Parathyroid adenoma (tissue), 2 donors: ENCODE measurements around the gene KRTAP1-4.
"Not testable (repeated sequence)": the region's sequence is repeated elsewhere in the genome, so short reads cannot be mapped to it uniquely, and the experiment has no call there.

ENCODE experiments used
- H2AFZ ChIP-seq: fragments of 300-600 bp; sonication (generic); one replicate; pipeline ENCODE4 v1.7.0; 2017; ENCODE audit warnings: antibody characterized with exemption, mild to moderate bottlenecking
- H3K27ac ChIP-seq: fragments of 300-600 bp; sonication (generic); one replicate; pipeline ENCODE4 v1.7.0; 2017
- H3K27me3 ChIP-seq: fragments of 300-600 bp; sonication (generic); one replicate; pipeline ENCODE4 v1.7.0; 2017; ENCODE audit warnings: low read length; ENCODE audit not compliant: control insufficient read depth, insufficient read depth
- H3K36me3 ChIP-seq: fragments of 300-600 bp; sonication (generic); one replicate; pipeline ENCODE4 v1.7.0; 2017; ENCODE audit warnings: low read length; ENCODE audit not compliant: control insufficient read depth, insufficient read depth
- H3K4me1 ChIP-seq: fragments of 300-600 bp; sonication (generic); one replicate; pipeline ENCODE4 v1.7.0; 2017; ENCODE audit warnings: control low read depth
- H3K4me2 ChIP-seq: fragments of 300-600 bp; sonication (generic); one replicate; pipeline ENCODE4 v1.7.0; 2017; ENCODE audit warnings: low read length
- H3K4me3 ChIP-seq: fragments of 300-600 bp; sonication (generic); one replicate; pipeline ENCODE4 v1.7.0; 2017; ENCODE audit warnings: low read depth, low read length
- H3K79me2 ChIP-seq: fragments of 300-600 bp; sonication (generic); one replicate; pipeline ENCODE4 v1.7.0; 2017; ENCODE audit warnings: control low read depth
- H3K9ac ChIP-seq: fragments of 300-600 bp; sonication (generic); one replicate; pipeline ENCODE4 v1.7.0; 2017; ENCODE audit warnings: mild to moderate bottlenecking
- H3K9me3 ChIP-seq: fragments of 300-600 bp; sonication (generic); one replicate; pipeline ENCODE4 v1.7.0; 2017; ENCODE audit warnings: low read length; ENCODE audit not compliant: control insufficient read depth
- CTCF ChIP-seq: fragments of 300-600 bp; sonication (generic); IDR thresholded peaks from one replicate; pipeline ENCODE4 v1.7.0; 2017; ENCODE audit warnings: antibody characterized with exemption, mild to moderate bottlenecking
- donor health status: primary hyperparathyroidism.

Gene KRTAP1-4

GRCh38 chr17:41003926-41004325 lies 26.1 kb downstream of the KRTAP1-4 start:
- no peak overlapping the region for H3K4me2 ChIP-seq
- no peak for TF ChIP-seq CTCF
- no peaks in the 10 kb centered on the region for H3K9me3 ChIP-seq

DNA sequence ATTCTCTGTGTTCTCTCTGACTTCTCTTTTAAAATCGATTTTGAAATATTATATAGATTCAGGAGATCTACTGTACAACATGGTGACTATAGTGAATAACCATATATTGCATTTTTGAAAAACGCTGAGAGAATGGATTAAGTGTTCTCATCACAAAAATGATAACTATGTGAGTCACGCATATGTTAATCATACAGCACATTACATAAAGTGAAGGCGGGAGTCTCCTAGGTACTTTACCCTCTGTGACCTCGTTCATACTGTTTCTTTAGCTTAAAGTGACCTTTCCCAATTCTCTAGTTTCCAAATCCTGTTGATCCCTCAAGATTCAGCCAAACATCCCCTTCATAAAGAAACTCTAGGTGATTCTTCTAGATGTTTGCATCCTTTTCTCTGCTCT lies 27.2 kb downstream of the KRTAP1-4 start:
- Histone ChIP-seq H3K27me3 (no peaks in the 10 kb centered on the region), H3K4me3 (no peak overlapping the region), H3K9ac (no peak overlapping the region), H2AFZ (no peak overlapping the region), H3K4me1 (no peaks in the 10 kb centered on the region), H3K36me3 (no peaks in the 10 kb centered on the region), H3K27ac (no peak overlapping the region), H3K79me2 (no peaks in the 10 kb centered on the region), H3K4me2 (no peak overlapping the region), H3K9me3 (no peaks in the 10 kb centered on the region)
- TF ChIP-seq CTCF = no peak

More at GRCh38 chr17:41003926-41004325, 26.1 kb downstream of the KRTAP1-4 start:
- Histone ChIP-seq H3K27ac (no peak overlapping the region), H2AFZ (no peak overlapping the region), H3K36me3 (no peaks in the 10 kb centered on the region), H3K79me2 (no peaks in the 10 kb centered on the region), H3K27me3 (no peaks in the 10 kb centered on the region), H3K4me3 (no peak overlapping the region), H3K4me1 (no peaks in the 10 kb centered on the region), H3K9ac (no peak overlapping the region)

GRCh38 chr17:41001795-41002194 lies 28.2 kb downstream of the KRTAP1-4 start:
- H3K27ac ChIP-seq = no peak overlapping the region
- H3K4me3 ChIP-seq = no peak overlapping the region
- H3K4me1 ChIP-seq = no peaks in the 10 kb centered on the region
- TF ChIP-seq CTCF = no peak
- no peaks in the 10 kb centered on the region for H3K27me3 ChIP-seq
- H3K9ac ChIP-seq = no peak overlapping the region
- H3K4me2 ChIP-seq = no peak overlapping the region
- no peaks in the 10 kb centered on the region for H3K9me3 ChIP-seq
- no peak overlapping the region for H2AFZ ChIP-seq
- H3K79me2 ChIP-seq = no peaks in the 10 kb centered on the region
- H3K36me3 ChIP-seq = no peaks in the 10 kb centered on the region

GRCh38 chr17:40999563-40999962 lies 30.4 kb downstream of the KRTAP1-4 start, which contains the start of gene KRTAP3-2:
Gene KRTAP3-2 (minus strand): TSS chr17:40999906. CDS start chr17:40999853, 53 bp downstream.
- H3K4me3 ChIP-seq, H3K27me3 ChIP-seq: not testable (repeated sequence)

DNA sequence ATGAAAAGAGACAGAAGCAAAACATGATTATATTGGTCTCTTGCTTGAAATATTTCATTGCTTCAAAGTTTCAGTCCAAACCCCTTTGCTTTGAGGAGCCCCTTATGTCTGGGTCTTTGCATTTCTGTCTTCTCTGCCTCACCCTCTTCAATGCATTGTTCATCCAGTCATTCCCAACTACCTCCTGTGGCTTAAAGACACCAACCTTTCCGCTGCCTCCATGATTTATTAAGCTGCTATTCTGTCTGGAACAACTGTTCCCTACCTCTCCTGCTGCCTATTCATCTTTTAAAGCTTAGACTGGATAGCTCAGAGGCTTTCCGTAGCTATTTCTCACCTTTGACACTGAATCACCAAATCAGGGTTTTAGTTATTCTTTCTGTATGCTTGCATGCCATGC lies 32.6 kb downstream of the KRTAP1-4 start:
- no peak overlapping the region for H3K4me3 ChIP-seq
- H3K27me3 ChIP-seq = no peaks in the 10 kb centered on the region
- H3K36me3 ChIP-seq = no peaks in the 10 kb centered on the region
- H2AFZ ChIP-seq = no peak overlapping the region
- no peak overlapping the region for H3K27ac ChIP-seq
- H3K4me2 ChIP-seq = no peak overlapping the region
- H3K79me2 ChIP-seq = no peaks in the 10 kb centered on the region
- no peak for TF ChIP-seq CTCF
- no peaks in the 10 kb centered on the region for H3K9me3 ChIP-seq
- H3K4me1 ChIP-seq = no peaks in the 10 kb centered on the region
- H3K9ac ChIP-seq = no peak overlapping the region

More at GRCh38 chr17:40999563-40999962, 30.4 kb downstream of the KRTAP1-4 start, which contains the start of gene KRTAP3-2:
- H3K4me2 ChIP-seq, H3K4me1 ChIP-seq, H3K36me3 ChIP-seq, H2AFZ ChIP-seq, H3K9ac ChIP-seq, H3K9me3 ChIP-seq, H3K79me2 ChIP-seq, H3K27ac ChIP-seq: not testable (repeated sequence)
